Gastroesophageal sphincter (tissue), 3 donors: Measurements from ENCODE around the gene MYBPH.

Experiments
- CTCF ChIP-seq, 4 experiments: fragments of 200-600 bp in 2 of 4; fragments of 450-650 bp in 2 of 4; sonication (generic) in 1 of 4; IDR thresholded peaks; one replicate each; pipeline ENCODE4 v1.5.1; 2017 to 2019; ENCODE audit warnings: antibody characterized with exemption in 4 of 4, mild to moderate bottlenecking in 2 of 4, moderate library complexity in 2 of 4
- POLR2AphosphoS5 ChIP-seq: sonication (generic); formaldehyde crosslinking; IDR thresholded peaks from one replicate; pipeline ENCODE4 v1.6.1; 2017; ENCODE audit warnings: antibody characterized with exemption

- TF ChIP-seq POLR2AphosphoS5 (no peak), CTCF (IDR thresholded peaks at IDR 0.05) (peak in 1 of 4 experiments; percentile 10)
Observed at GRCh38 chr1:203127666-203128430, 47.8 kb downstream of the MYBPH start, which contains the start of gene ADORA1.
